Liver (tissue), 9 donors: Measurements from ENCODE around the gene LHFPL3. TPM values are rescaled to one million over a fixed set of nuclear protein-coding genes. Genes with fewer than 3 reads are reported as not detected.

Experiments used
- DNase-seq: peaks from one replicate; pipeline ENCODE4 v3.0.0-alpha.2; 2017; ENCODE audit warnings: low spot score
- H3K27ac ChIP-seq, 2 donors: one replicate each; pipeline ENCODE4 v1.7.0; 2013; ENCODE audit warnings: inconsistent platforms in 2 of 2, low read length in 2 of 2, control low read depth in 1 of 2, low read depth in 1 of 2, mild to moderate bottlenecking in 1 of 2
- H3K27me3 ChIP-seq, 4 donors: one replicate each; pipeline versions ENCODE4 v1.6.1 to v1.7.0; 2013; ENCODE audit warnings: low read length in 3 of 4, inconsistent platforms in 1 of 4, mild to moderate bottlenecking in 1 of 4, moderate library complexity in 1 of 4; ENCODE audit not compliant: control insufficient read depth in 4 of 4, insufficient read depth in 4 of 4
- H3K36me3 ChIP-seq, 4 donors: one replicate each; pipeline versions ENCODE4 v1.6.1 to v1.7.0; 2013; ENCODE audit warnings: low read length in 3 of 4, mild to moderate bottlenecking in 3 of 4, low read depth in 1 of 4, moderate library complexity in 1 of 4; ENCODE audit not compliant: control insufficient read depth in 4 of 4, insufficient read depth in 3 of 4
- H3K4me1 ChIP-seq, 4 donors: one replicate each; pipeline versions ENCODE4 v1.6.1 to v1.7.0; 2013; ENCODE audit warnings: low read length in 3 of 4, mild to moderate bottlenecking in 3 of 4, moderate library complexity in 1 of 4; ENCODE audit not compliant: control insufficient read depth in 4 of 4, insufficient read depth in 4 of 4
- H3K4me3 ChIP-seq, 3 donors: one replicate each; pipeline versions ENCODE4 v1.6.1 to v1.7.0; 2013; ENCODE audit warnings: low read length in 3 of 3, control low read depth in 1 of 3, low read depth in 1 of 3, mild to moderate bottlenecking in 1 of 3
- H3K9ac ChIP-seq, 2 donors: one replicate each; pipeline ENCODE4 v1.7.0; 2013; ENCODE audit warnings: low read length in 2 of 2, mild to moderate bottlenecking in 2 of 2, moderate library complexity in 2 of 2, control low read depth in 1 of 2, low read depth in 1 of 2
- H3K9me3 ChIP-seq, 4 donors: one replicate each; pipeline versions ENCODE4 v1.6.1 to v1.7.0; 2013; ENCODE audit warnings: low read length in 3 of 4; ENCODE audit not compliant: control insufficient read depth in 4 of 4
- EGR1 ChIP-seq, 2 donors: IDR thresholded peaks; 2 replicates each; pipeline ENCODE4 v1.6.1; 2016 to 2018; ENCODE audit warnings: antibody characterized with exemption in 2 of 2, low read depth in 2 of 2
- FOXA1 ChIP-seq: IDR thresholded peaks from 2 replicates; pipeline ENCODE4 v1.6.1; 2016; ENCODE audit warnings: antibody characterized with exemption
- FOXA2 ChIP-seq: IDR thresholded peaks from 2 replicates; pipeline ENCODE4 v1.6.1; 2016; ENCODE audit warnings: antibody characterized with exemption
- GABPA ChIP-seq, 2 donors: IDR thresholded peaks in 1 of 2; conservative IDR thresholded peaks in 1 of 2; 2 replicates each; pipeline ENCODE4 v1.6.1; 2016; ENCODE audit warnings: antibody characterized with exemption in 2 of 2, mild to moderate bottlenecking in 1 of 2, moderate library complexity in 1 of 2
- HNF4A ChIP-seq, 2 donors: conservative IDR thresholded peaks; 2 replicates each; pipeline ENCODE4 v1.6.1; 2016; ENCODE audit warnings: antibody characterized with exemption in 2 of 2, mild to moderate bottlenecking in 2 of 2
- HNF4G ChIP-seq: IDR thresholded peaks from 2 replicates; pipeline ENCODE4 v1.6.1; 2016; ENCODE audit warnings: antibody characterized with exemption
- JUND ChIP-seq, 2 donors: IDR thresholded peaks; 2 replicates each; pipeline ENCODE4 v1.6.1; 2016; ENCODE audit warnings: antibody characterized with exemption in 2 of 2
- NR2F2 ChIP-seq: IDR thresholded peaks from 2 replicates; pipeline ENCODE4 v1.6.1; 2016; ENCODE audit warnings: antibody characterized with exemption
- RAD21 ChIP-seq, 2 donors: IDR thresholded peaks; 2 replicates each; pipeline ENCODE4 v1.6.1; 2016; ENCODE audit warnings: antibody characterized with exemption in 2 of 2, mild to moderate bottlenecking in 2 of 2
- REST ChIP-seq: IDR thresholded peaks from 2 replicates; pipeline ENCODE4 v1.6.1; 2016; ENCODE audit warnings: antibody characterized with exemption, mild to moderate bottlenecking
- TAF1 ChIP-seq: conservative IDR thresholded peaks from 2 replicates; pipeline ENCODE4 v1.6.1; 2016; ENCODE audit warnings: antibody characterized with exemption, mild to moderate bottlenecking
- YY1 ChIP-seq: IDR thresholded peaks from 2 replicates; pipeline ENCODE4 v1.6.1; 2016; ENCODE audit warnings: antibody characterized with exemption, mild to moderate bottlenecking
- WGBS: extraction: QIAGEN DNeasy Blood & Tissue Kit; methylation state at CpG from one replicate; pipeline ENCODE4 v1.1.7; 2013; 5-methylcytosine and 5-hydroxymethylcytosine counted together
- polyA plus RNA-seq, 2 donors: library from polyadenylated mRNA; stranded (reverse) in 1 of 2; unstranded in 1 of 2; fragments of 200-250 nt in 1 of 2; fragments of >200 nt in 1 of 2; fragmentation: Nextera tagmentation in 1 of 2; extraction: Ambion mirVana in 1 of 2; gene quantifications; one replicate each; pipeline versions ENCODE4 v1.2.1 to v1.2.3, GENCODE V29; 2013 to 2015
- total RNA-seq, 2 donors: library from RNA; depleted of rRNA; stranded (reverse); fragments of >200 nt; gene quantifications; one replicate each; pipeline ENCODE4 v1.2.3, GENCODE V29; 2014
- TF ChIP-seq, protein P1 (sequence below): IDR thresholded peaks from 2 replicates; pipeline ENCODE4 v1.6.1; 2016; ENCODE audit warnings: antibody characterized with exemption
- TF ChIP-seq, protein P2 (sequence below): IDR thresholded peaks from 2 replicates; pipeline ENCODE4 v1.6.1; 2016; ENCODE audit warnings: antibody characterized with exemption
- donor health status: healthy.
- donor health status: healthy.
- donor health status: healthy.
- donor health status: healthy.
- donor health status: healthy.

The LHFPL3 gene
- total and polyA plus RNA-seq, 4 donors: not detected

GRCh38 chr7:104928721-104929400 lies 600.5 kb downstream of the LHFPL3 start (continued):
- TF ChIP-seq NR2F2 (no peak), EGR1 (IDR thresholded peaks at IDR 0.05; ENCODE audit: low read depth in 2 of 2) (no peak), JUND (IDR thresholded peaks at IDR 0.05) (no peak)

DNA sequence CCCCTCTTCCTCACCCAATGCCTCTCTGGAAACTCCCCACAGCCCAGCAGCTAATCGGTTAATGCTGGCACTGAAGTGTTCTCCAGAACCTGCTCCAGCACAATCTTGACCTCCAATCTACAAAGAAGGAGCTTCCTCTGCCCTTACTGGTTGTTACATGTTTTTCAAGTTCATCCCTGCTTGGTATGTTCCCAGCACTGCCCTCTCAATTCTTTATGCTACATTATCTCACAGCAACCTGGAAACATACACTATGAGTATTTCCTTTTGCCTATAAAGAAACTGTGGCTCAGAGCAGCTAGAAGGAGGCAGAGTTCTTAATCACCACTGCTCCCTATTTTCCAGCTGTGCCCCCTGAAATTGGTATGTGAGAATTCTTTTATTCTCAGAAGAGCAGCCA lies 601.5 kb downstream of the LHFPL3 start:
- no peak overlapping the region for H3K9ac ChIP-seq
- no peaks in the 10 kb centered on the region for H3K4me1 ChIP-seq

GRCh38 chr7:104931181-104931781 lies 602.9 kb downstream of the LHFPL3 start:
- Histone ChIP-seq H3K27me3 (no peaks in the 10 kb centered on the region), H3K9me3 (no peaks in the 10 kb centered on the region), H3K27ac (no peak overlapping the region), H3K36me3 (no peaks in the 10 kb centered on the region), H3K9ac (no peak overlapping the region), H3K4me1 (no peaks in the 10 kb centered on the region), H3K4me3 (no peak overlapping the region)
- WGBS: 47% methylated on average over 5 of the region's 5 CpGs
- DNase-seq: no peak
- TF ChIP-seq NR2F2 (peak; percentile 54), EGR1 (IDR thresholded peaks at IDR 0.05; ENCODE audit: low read depth in 2 of 2) (no peak), HNF4A (conservative IDR thresholded peaks at IDR 0.05) (no peak)
- TF ChIP-seq, protein P1, sequence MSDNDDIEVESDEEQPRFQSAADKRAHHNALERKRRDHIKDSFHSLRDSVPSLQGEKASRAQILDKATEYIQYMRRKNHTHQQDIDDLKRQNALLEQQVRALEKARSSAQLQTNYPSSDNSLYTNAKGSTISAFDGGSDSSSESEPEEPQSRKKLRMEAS: no peak
- TF ChIP-seq, protein P2, sequence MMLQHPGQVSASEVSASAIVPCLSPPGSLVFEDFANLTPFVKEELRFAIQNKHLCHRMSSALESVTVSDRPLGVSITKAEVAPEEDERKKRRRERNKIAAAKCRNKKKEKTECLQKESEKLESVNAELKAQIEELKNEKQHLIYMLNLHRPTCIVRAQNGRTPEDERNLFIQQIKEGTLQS: no peak

More for the DNA sequence above, 601.5 kb downstream of the LHFPL3 start:
- DNase-seq: no peak
- Histone ChIP-seq H3K36me3 (no peaks in the 10 kb centered on the region), H3K4me3 (no peak overlapping the region), H3K9me3 (no peaks in the 10 kb centered on the region), H3K27me3 (no peaks in the 10 kb centered on the region), H3K27ac (no peak overlapping the region)
- TF ChIP-seq REST: no peak
- WGBS: 93% methylated on average over 1 of the region's 1 CpG

DNA sequence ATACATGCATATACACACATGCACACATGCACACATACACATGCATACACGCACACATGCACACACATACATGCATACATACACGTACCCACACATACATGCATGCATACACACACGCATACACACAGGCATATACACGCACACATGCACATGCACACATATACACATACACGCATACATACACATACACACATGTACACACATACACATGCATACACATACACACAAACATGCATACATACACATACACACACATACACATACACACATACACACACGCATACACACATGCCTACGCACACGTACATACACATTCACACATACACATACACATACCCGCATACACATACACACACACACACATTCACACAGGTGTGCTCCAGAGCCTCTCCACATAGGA lies 604.6 kb downstream of the LHFPL3 start:
- DNase-seq: no peak
- no peak overlapping the region for H3K27ac ChIP-seq
- H3K9ac ChIP-seq: no peak overlapping the region
- no peaks in the 10 kb centered on the region for H3K36me3 ChIP-seq
- H3K9me3 ChIP-seq: no peaks in the 10 kb centered on the region
- H3K4me1 ChIP-seq: no peaks in the 10 kb centered on the region
- no peaks in the 10 kb centered on the region for H3K27me3 ChIP-seq
- whole genome bisulfite sequencing: 92% methylated on average over 9 of the region's 9 CpGs
- no peak overlapping the region for H3K4me3 ChIP-seq
- TF ChIP-seq FOXA1: no peak
- no peak for TF ChIP-seq RAD21 (IDR thresholded peaks at IDR 0.05)
- TF ChIP-seq GABPA (IDR thresholded peaks at IDR 0.05 in 1 of 2, conservative IDR thresholded peaks at IDR 0.05 in 1 of 2): no peak
- TF ChIP-seq YY1: no peak
- TF ChIP-seq TAF1: no peak
- TF ChIP-seq REST: no peak
- TF ChIP-seq JUND (IDR thresholded peaks at IDR 0.05): no peak
- TF ChIP-seq, protein P1: no peak
- TF ChIP-seq HNF4G: no peak
- no peak for TF ChIP-seq NR2F2
- TF ChIP-seq, protein P2: no peak
- TF ChIP-seq HNF4A (conservative IDR thresholded peaks at IDR 0.05): no peak
- no peak for TF ChIP-seq FOXA2
